GM11168 (cell line): ENCODE data around the gene RTTN.

ENCODE experiments used
- in situ Hi-C: fragments of 300-500 bp; cut with MboI; formaldehyde crosslinking; loops from one replicate; pipeline ENCODE4 v1.12.0; 2022; ENCODE audit warnings: low sequenced_read_pairs; ENCODE audit not compliant: unreplicated experiment

The RTTN gene

DNA sequence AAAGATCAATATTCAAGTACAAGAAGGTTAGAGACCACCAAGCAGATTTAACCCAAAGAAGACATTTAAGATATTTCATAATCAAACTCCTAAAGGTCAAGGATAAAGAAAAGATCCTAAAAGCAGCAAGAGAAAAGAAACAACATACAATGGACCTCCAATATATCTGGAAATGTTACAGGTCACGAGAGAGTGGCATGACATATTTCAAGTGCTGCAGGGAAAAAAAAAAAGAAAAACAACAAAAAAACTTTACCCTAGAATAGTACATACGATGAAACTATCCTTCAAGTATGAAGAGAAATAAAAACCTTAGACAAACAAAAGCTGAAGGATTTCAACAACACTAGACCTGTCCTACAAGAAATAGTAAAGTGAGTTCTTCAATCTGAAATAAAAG, 166.3 kb downstream of the RTTN start:
- in situ Hi-C loops, result no loop called here

GRCh38 chr18:70037431-70038061, 167.9 kb downstream of the RTTN start:
- in situ Hi-C loops, result no loop called here

DNA sequence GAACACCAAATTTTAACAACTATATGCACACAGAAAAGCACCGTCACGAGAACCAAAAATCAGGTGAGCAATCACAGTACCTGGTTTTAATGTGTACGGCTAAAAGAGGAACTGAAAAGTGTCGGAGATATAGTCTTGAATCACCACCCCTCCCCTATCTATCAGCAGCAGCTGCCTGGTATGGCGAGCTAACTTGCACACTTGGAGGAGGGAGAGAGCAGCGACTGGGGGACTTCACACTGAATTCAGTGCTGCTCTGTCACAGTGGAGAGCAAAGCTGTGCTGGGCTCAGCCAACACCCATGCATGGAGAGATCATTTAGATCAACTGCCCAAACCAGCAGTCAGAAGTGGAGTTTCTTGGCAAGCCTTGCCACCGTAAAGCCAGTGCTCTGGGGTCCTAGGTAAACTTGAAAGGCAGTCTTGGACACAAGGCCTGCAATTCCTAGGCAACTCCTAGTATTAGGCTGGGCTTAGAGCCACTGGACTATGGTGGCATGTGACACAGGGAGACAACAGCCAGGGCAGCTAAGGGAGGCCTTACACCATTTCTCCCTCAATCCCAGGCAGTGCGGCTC, 168.6 kb downstream of the RTTN start:
- in situ Hi-C loops, result no loop called here

DNA sequence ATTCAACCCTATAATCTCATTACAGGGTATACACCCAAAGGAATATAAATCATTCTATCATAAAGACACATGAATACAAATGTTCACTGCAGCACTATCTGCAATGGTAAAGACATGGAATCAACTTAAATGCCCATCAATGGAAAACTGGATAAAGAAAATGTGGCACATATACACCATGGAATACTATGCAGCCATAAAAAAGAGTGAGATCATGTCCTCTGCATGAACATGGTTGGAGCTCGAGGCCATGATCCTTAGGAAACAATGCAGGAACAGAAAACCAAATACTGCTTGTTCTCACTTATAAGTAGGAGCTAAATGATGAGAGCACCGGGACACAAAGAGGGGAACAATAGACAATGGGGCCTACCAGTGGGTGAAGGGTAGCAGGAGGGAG, 169.3 kb downstream of the RTTN start:
- in situ Hi-C loops, result no loop called here

DNA sequence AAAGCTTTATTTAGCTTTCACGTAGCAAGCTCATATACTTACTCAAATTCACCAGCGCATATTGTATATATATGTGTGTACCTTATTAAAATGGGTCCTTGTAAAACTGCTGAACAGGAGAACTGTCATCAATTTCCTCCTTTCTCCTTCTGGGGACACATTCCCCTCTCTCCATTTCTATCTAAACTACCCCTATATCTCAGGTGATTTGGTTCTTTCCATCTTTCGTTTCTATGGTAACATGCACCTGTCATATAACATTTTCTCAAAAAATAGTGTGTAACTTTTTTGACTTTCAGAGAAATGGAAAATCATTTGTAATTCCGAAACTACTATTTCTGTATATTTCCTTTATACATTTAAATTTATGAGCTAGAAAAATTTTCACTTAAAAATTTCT, 174.3 kb downstream of the RTTN start:
- in situ Hi-C loops, result no loop called here

DNA sequence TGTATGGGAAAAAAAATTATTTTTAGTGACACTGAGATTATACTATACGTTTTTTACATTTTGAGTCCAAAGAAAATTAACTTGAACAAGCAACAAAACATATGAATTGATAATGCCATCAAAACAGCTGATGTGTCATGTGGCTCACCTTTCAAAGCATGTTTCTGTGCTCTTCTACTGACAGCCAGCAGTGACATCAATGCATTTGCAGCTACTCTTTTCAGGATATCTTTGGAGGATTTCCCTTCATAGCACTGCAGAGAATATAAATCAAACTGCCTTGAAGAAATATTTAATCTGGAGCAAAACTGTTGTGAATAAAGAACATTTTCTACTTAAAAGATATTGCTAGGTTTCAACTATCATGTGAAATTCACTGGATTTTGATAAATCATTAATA, 174.8 kb downstream of the RTTN start:
- in situ Hi-C loops, result no loop called here

GRCh38 chr18:70029163-70029562, 176.3 kb downstream of the RTTN start:
- in situ Hi-C loops, result no loop called here

DNA sequence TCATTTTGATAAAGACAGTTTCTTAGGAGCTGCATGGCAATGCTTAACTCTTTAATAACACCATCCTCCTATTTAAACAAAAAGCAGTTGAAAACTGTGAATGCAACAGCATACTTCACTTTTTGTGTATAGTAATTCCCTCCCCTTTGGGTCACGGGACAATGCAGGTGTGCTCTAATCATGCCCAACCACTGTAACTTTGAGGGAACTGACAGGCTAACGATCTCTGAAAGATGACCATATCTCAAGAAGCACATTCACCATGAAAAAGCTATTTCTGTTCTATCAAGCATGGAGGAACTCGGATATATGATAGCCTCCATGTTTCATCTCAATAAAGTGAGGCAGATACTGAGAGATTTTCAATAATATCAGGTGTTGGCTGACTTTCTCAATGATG, 176.8 kb downstream of the RTTN start:
- in situ Hi-C loops, result no loop called here

DNA sequence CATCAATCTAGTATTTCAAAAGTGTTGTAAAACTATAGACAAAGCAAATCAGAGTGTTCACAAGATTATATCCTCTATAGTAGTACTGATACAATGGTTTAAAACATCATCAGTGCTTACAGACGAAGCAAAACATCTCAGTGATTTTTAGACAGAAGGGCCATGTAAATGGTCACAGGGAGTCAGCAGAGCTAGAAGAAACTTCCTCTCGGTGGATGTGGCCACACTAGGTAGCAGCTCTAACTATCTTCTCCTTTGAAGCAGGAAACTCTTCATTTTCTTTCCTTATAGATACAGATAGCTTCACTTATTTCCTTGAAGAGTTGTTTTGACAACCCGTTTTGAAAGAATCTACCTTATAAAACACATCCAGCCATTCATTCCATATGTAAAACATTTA, 177.4 kb downstream of the RTTN start:
- in situ Hi-C loops, result no loop called here

DNA sequence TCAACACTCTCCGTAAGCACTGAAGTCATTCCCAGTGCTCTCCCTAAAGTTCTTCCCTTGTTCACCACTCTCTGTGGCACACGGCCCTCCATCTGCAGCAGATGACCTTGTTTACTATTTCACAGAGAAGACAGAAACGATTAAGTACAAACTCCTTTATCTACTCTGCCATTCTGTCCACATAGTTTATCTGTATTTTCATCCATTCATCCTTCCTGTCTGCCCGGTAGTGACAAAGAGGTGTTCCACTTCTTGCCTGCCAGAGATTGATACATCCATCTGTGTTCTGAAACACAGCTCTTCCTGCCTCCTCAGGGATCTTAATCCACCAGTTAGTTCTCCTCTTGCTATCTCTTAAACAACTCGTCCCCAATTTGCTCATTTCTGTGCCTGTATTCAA, 179.9 kb downstream of the RTTN start:
- in situ Hi-C loops, result no loop called here

- in situ Hi-C loops, result no loop called here
Observed at GRCh38 chr18:70024829-70025228, 180.7 kb downstream of the RTTN start.

DNA sequence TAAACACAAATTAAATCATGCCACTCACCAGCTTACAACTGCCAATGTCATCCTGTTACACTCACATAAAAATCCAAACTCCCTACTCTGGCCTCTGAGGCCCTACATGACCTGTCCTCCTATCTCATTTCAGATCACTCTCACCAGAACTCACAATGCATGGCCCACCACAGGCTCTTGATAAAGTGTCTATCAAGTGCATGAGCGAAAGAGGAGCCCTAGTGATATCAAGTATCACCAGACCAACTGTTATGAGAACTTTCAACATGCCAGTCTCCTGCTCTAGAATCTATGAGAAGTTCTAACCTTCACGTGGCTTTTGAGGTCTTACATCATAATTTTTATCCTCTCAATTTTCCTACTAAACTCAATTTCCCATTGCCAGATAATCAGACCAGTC, 181.4 kb downstream of the RTTN start:
- in situ Hi-C loops, result no loop called here

GRCh38 chr18:70022636-70023035, 182.9 kb downstream of the RTTN start:
- in situ Hi-C loops, result no loop called here

- in situ Hi-C loops, result no loop called here
Observed at GRCh38 chr18:70021498-70021897, 184.0 kb downstream of the RTTN start.

DNA sequence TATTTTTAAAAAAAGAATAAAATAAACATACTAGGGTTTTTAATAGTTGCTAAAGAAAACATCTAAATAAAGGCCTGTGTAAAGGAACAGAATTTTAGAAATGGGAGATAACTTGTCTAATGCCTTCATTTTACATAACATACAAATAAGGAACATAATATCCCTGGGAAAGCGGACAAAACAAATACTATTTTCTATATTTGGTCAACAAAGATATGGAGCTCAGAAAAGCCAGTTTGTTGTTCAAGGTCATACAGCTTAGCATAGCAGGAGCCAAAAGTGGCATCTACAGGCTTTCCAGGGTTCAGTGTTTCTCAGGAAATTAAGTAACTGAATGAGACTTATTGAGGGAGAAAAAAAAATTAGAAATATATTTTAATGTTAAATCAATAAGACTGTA, 184.4 kb downstream of the RTTN start:
- in situ Hi-C loops, result no loop called here

DNA sequence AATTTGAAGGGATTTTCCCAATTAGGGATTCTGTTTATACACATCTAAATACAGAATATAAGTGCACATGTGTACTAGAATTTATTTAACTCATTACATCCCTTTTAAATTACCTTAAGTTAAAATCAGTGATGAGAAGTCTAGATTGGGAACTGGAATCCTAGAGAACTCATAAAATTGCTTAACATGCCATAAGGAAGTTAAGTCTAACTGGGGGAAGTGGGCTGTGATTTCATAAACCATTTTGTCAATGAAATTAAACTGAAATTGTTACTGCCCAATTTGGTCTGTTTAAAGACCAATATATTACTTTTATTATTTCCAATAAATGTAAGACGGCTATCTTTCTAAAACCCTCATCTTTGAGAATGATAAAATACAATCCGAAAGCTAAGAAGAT, 185.5 kb downstream of the RTTN start:
- in situ Hi-C loops, result no loop called here

DNA sequence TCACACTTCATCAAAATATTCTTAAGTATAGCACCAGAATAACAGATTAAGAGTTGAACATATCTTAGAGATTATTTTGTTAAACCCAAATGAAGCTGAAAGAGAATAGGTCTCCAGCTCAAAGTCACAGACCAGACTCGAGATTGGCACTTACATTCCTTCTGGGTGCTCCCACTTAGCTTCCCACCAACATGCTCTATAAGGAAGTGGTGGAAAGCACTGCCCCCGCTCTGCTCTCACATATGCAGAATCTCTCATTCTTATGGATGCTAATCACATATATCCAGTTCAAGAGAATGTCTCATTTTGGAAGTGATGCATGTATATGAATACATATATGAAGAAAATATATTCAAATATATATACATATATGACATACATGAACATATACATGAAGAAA, 186.4 kb downstream of the RTTN start:
- in situ Hi-C loops, result no loop called here

DNA sequence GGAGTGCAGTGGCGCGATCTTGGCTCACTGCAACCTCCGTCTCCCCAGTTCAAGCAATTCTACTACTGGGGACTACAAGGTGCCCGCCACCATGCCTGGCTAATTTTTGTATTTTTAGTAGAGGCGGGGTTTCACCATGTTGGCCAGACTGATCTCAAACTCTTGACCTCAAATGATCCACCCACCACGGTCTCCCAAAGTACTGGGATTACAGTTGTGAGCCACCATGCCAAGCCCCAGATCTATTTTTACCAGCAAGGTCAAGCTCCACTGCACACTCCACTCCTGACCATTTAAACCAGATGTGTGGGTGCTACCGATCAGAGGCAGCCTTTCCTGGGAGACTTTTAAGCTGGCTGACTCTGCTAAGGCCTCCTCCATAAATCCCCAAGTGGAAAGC, 190.4 kb downstream of the RTTN start:
- in situ Hi-C loops, result no loop called here

DNA sequence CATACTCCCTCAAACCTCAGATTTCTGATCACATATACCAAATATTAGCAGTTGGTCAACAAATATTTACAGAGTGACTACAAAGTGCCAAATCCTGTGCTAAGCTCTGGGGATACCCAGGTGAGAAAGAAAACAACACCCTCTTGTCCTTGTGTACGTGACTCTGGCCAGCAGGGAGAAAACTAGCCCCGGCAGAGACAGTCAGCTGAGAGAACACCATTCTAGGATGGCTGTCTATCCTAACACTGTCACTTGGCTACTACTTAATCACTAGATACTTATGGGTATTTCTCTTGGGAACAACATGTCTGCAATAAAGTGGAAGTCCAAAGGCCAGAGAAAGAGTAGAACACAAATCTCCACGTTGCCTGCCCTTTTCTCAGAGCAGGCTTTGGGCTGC, 199.9 kb downstream of the RTTN start:
- in situ Hi-C loops, result no loop called here

- in situ Hi-C loops, result no loop called here
Observed at GRCh38 chr18:70004696-70005095, 200.8 kb downstream of the RTTN start.

- in situ Hi-C loops, result no loop called here
Observed at GRCh38 chr18:69999656-70000055, 205.8 kb downstream of the RTTN start.

DNA sequence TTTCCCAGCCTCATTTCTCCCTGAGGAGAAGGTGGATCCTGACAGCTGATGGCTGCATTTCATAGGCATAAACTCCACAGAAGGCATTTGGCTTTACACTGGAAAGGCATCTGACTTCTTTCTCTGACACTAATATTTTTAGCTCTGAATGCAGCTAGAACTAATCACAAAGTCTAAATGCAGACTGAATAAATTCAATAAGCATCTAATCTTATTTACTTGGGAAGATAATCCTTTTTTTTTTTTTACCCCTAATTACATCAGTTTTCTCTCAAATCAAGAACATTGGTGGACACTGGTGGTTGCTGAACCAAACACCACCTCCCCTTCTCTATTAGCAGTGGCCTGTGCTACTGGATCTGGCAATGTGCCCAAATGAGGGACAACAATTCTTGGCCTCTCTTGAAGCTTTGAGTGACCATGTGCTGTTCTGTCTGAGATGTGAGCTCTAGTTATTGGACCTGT, 206.9 kb downstream of the RTTN start:
- in situ Hi-C loops, result no loop called here
